Gastrocnemius medialis (tissue), 4 donors: Measurements from ENCODE around the gene NOS1AP.

ENCODE experiments used
- CTCF ChIP-seq, 5 experiments: fragments of 450-650 bp in 3 of 5; fragments of 200-600 bp in 2 of 5; sonication (generic) in 2 of 5; IDR thresholded peaks in 4 of 5; conservative IDR thresholded peaks in 1 of 5; 1 replicate in 4 of 5; 2 replicates in 1 of 5; pipeline ENCODE4 v1.5.1; 2016 to 2019; ENCODE audit warnings: antibody characterized with exemption in 5 of 5, mild to moderate bottlenecking in 3 of 5, moderate library complexity in 3 of 5
- POLR2A ChIP-seq, 2 donors: fragments of 450-650 bp; IDR thresholded peaks; one replicate each; pipeline ENCODE4 v1.6.1; 2017; ENCODE audit warnings: antibody characterized with exemption in 2 of 2, mild to moderate bottlenecking in 2 of 2, moderate library complexity in 2 of 2

DNA sequence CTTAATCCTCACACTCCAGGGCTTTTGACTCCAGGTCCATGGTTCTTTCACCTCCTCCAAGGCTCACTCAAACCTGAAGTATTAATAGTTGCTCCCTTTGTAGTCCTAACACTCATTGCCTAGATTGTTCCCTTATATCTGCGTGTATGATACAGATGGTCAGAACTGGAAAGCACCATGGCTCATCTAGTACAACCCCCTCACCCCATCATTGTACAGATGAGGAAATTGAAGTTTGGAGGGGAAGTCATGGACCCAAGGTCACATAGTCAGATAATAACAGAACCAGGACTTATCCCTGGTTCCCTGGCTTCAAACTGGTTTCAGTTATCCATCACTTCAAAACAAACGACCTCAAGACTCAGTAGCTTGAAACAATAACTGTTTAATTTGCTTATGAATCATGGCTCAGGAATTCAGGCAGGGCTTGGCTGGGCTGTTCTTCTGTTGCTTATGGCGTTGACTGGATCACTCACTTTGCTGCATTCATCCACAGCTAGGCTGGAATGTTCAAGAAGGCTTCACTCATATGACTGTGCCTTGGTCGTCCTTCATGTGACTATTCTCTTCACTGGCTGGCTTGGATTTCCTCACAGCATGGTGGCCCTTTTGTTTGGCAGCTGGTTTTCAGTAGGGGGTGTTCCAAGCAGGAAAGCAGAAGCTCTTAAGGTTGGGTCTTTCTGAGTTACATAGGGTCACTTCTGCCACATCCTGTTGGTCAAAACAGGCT, 5.0 kb downstream of the NOS1AP start:
- no peak for TF ChIP-seq POLR2A (IDR thresholded peaks at IDR 0.05)
- TF ChIP-seq CTCF (IDR thresholded peaks at IDR 0.05 in 4 of 5, conservative IDR thresholded peaks at IDR 0.05 in 1 of 5) = no peak
